Duodenal mucosa (tissue), 2 donors: ENCODE results near the gene RPS19BP1.

Source experiments
- H3K27ac ChIP-seq: one replicate; pipeline ENCODE4 v1.7.0; 2013; ENCODE audit warnings: low read depth, low read length
- H3K27me3 ChIP-seq, 2 donors: one replicate each; pipeline ENCODE4 v1.7.0; 2013; ENCODE audit warnings: low read length in 2 of 2, control low read depth in 1 of 2; ENCODE audit not compliant: insufficient read depth in 2 of 2, control insufficient read depth in 1 of 2
- H3K36me3 ChIP-seq, 2 donors: one replicate each; pipeline ENCODE4 v1.7.0; 2013; ENCODE audit warnings: low read length in 2 of 2, control low read depth in 1 of 2; ENCODE audit not compliant: insufficient read depth in 2 of 2, control insufficient read depth in 1 of 2
- H3K4me1 ChIP-seq, 2 donors: one replicate each; pipeline ENCODE4 v1.7.0; 2013; ENCODE audit warnings: low read length in 2 of 2, control low read depth in 1 of 2; ENCODE audit not compliant: insufficient read depth in 2 of 2, control insufficient read depth in 1 of 2
- H3K4me3 ChIP-seq, 2 donors: one replicate each; pipeline ENCODE4 v1.7.0; 2013; ENCODE audit warnings: low read length in 2 of 2, low read depth in 1 of 2
- H3K9ac ChIP-seq, 2 donors: one replicate each; pipeline ENCODE4 v1.7.0; 2013; ENCODE audit warnings: low read length in 2 of 2, low read depth in 1 of 2
- H3K9me3 ChIP-seq, 2 donors: one replicate each; pipeline ENCODE4 v1.7.0; 2013; ENCODE audit warnings: low read length in 2 of 2, control low read depth in 1 of 2; ENCODE audit not compliant: control insufficient read depth in 1 of 2

RPS19BP1 gene

DNA sequence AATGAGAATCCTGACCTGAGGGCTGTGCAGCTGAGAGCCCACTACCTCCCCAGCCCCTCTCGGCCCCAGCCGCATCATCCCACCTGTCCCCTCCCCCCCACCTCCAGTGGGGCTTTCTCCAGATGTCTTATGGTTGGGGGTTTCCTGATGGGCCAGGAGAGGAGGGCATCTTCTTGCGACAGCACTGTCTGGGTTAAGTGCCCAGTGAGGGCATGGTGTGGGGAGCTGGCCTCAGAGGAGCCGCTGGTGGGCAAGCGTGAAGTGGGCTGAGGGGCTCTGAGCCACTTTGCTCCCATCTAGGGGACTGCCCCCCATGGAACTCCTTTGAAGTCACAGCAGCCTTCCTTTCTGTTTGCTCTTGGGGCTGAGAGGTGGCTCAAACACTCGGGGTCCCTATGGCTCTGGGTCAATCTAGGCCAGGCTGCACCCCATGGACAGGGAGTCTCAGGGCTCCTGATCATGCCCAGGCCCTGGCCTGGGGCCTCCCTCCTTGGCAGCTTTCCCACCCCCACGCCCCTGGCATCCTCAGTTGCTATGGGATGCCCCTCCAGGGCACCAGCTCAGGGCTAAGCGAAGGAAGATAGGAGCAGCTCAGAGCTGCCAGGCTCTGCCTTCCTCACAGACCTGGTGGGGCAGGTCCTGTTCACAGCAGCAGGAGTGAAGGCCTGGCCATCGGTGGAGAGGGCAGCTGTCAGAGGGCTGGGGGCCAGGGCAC, 41.4 kb downstream of the RPS19BP1 start:
- H3K9ac ChIP-seq = no peak overlapping the region
- H3K27ac ChIP-seq = no peak overlapping the region
- peaks cover 0 to 18% of the 10 kb centered on the region in 2 donors for H3K36me3 ChIP-seq
- no peaks in the 10 kb centered on the region for H3K27me3 ChIP-seq
- no peak overlapping the region for H3K4me3 ChIP-seq
- H3K4me1 ChIP-seq = peaks cover 10 to 13% of the 10 kb centered on the region in 2 donors
- no peaks in the 10 kb centered on the region for H3K9me3 ChIP-seq

DNA sequence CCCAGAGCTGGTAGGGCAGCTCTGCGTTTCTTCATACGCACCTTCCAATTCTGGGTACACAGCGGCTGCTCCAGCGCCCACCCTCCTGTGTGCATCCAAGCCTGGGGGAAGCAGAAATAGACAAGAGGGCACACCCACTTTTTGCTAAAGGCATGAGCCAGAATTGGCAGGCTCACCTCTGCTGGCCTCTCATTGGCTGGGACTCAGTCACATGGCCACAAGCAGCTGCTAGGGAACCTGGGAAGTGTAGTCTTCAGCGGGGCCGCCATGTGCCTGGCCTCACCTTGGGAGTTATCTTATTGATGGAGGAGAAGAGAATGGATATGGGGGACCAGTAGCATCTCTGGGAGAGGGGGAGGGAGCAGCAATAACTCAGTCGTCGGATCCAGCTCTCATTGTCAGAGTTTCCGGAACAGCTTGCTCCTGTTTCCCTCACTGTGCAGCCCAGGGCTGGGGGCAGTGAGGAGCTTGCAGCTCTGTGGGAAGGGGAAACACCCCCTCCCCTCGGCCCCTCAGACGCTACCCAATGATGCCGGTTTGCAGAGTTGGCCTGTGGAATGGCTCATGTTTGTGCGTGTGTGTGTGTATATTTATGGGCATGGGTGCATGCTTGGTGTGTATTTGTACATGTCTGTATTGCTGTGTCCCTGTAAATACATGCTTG, 42.3 kb downstream of the RPS19BP1 start:
- Histone ChIP-seq H3K27ac (no peak overlapping the region), H3K4me1 (peaks cover 10 to 13% of the 10 kb centered on the region in 2 donors), H3K9ac (no peak overlapping the region), H3K4me3 (peak overlapping the region in 1 of 2 donors; percentile 2), H3K9me3 (no peaks in the 10 kb centered on the region), H3K27me3 (no peaks in the 10 kb centered on the region), H3K36me3 (peaks cover 0 to 18% of the 10 kb centered on the region in 2 donors)

DNA sequence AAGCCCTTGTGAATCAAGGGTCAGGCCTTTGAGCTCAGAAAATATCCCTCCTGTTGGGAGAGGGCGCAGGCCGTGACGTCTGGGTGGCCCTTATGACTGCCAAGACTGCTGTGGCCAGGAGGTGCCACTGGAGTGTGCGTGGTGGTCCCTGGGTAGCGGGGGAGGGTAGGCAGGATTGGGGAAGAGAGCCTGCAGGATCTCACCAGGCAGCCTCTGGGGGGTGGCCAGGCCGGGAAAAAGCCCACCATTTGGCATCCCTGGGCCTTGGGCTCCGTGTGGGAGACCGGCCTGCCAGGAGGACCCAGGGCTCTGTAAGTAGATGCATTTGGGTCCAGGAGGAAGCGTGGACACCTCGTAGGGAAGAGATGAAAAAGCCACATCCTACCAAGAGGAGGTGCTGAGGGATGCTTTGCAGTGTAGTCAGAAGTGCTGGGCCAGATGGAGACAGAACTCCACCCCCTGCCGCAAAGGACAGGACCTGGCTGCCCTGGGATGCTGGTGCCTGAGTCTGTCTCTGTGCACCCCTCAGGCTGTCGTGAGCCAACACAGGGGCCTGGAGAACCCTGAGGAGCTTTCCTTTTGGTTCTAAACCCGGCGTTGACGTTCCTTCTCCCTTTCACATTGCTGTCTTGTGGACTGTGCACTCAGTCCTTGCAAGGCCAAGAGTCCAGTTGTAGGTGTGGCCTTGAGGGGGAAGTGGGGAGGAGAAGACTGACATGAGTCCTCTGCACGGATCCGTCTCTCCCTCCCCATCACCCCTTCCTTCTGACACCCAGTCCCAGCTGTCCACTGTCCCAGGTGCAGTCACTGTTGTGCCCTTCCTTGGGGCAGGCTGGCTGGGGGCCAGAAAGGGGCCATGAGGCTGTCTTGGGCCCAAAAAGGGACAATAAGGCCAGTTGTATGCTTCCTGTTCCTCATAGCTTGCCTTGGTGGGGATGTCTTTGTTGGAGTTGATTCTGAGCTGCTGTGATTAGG, 43.2 kb downstream of the RPS19BP1 start:
- Histone ChIP-seq H3K27ac (no peak overlapping the region), H3K9ac (peak overlapping the region in 1 of 2 donors; percentile 10), H3K9me3 (no peaks in the 10 kb centered on the region), H3K36me3 (peaks cover 0 to 18% of the 10 kb centered on the region in 2 donors), H3K4me3 (peak overlapping the region in 1 of 2 donors; percentile 43), H3K27me3 (no peaks in the 10 kb centered on the region), H3K4me1 (peaks cover 10 to 13% of the 10 kb centered on the region in 2 donors)

DNA sequence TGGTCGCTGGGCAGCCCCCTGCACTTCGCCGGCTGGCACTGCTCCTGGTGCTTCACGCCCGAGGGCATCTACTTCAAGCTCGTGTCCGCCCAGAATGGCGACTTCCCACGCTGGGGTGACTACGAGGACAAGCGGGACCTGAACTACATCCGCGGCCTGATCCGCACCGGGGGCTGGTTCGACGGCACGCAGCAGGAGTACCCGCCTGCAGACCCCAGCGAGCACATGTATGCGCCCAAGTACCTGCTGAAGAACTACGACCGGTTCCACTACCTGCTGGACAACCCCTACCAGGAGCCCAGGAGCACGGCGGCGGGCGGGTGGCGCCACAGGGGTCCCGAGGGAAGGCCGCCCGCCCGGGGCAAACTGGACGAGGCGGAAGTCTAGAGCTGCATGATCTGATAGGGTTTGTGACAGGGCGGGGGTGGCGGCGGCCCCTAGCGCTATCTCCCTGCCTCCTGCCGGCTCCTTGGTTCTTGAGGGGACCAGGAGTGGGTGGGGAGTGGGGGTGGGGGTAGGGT, 43.9 kb downstream of the RPS19BP1 start:
- H3K4me1 ChIP-seq = peaks cover 10 to 13% of the 10 kb centered on the region in 2 donors
- H3K27ac ChIP-seq = no peak overlapping the region
- H3K36me3 ChIP-seq = peaks cover 0 to 18% of the 10 kb centered on the region in 2 donors

DNA sequence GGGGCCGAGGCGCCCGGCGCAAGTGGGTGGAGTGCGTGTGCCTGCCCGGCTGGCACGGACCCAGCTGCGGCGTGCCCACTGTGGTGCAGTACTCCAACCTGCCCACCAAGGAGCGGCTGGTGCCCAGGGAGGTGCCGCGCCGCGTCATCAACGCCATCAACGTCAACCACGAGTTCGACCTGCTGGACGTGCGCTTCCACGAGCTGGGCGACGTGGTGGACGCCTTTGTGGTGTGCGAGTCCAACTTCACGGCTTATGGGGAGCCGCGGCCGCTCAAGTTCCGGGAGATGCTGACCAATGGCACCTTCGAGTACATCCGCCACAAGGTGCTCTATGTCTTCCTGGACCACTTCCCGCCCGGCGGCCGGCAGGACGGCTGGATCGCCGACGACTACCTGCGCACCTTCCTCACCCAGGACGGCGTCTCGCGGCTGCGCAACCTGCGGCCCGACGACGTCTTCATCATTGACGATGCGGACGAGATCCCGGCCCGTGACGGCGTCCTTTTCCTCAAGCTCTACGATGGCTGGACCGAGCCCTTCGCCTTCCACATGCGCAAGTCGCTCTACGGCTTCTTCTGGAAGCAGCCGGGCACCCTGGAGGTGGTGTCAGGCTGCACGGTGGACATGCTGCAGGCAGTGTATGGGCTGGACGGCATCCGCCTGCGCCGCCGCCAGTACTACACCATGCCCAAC, 44.6 kb downstream of the RPS19BP1 start:
- Histone ChIP-seq H3K27me3 (no peaks in the 10 kb centered on the region), H3K4me3 (no peak overlapping the region), H3K27ac (no peak overlapping the region), H3K9ac (no peak overlapping the region), H3K36me3 (peaks cover 0 to 18% of the 10 kb centered on the region in 2 donors), H3K9me3 (no peaks in the 10 kb centered on the region), H3K4me1 (peaks cover 10 to 13% of the 10 kb centered on the region in 2 donors)

More for the DNA sequence above, 43.9 kb downstream of the RPS19BP1 start:
- Histone ChIP-seq H3K27me3 (no peaks in the 10 kb centered on the region), H3K9ac (no peak overlapping the region), H3K4me3 (no peak overlapping the region), H3K9me3 (no peaks in the 10 kb centered on the region)

DNA sequence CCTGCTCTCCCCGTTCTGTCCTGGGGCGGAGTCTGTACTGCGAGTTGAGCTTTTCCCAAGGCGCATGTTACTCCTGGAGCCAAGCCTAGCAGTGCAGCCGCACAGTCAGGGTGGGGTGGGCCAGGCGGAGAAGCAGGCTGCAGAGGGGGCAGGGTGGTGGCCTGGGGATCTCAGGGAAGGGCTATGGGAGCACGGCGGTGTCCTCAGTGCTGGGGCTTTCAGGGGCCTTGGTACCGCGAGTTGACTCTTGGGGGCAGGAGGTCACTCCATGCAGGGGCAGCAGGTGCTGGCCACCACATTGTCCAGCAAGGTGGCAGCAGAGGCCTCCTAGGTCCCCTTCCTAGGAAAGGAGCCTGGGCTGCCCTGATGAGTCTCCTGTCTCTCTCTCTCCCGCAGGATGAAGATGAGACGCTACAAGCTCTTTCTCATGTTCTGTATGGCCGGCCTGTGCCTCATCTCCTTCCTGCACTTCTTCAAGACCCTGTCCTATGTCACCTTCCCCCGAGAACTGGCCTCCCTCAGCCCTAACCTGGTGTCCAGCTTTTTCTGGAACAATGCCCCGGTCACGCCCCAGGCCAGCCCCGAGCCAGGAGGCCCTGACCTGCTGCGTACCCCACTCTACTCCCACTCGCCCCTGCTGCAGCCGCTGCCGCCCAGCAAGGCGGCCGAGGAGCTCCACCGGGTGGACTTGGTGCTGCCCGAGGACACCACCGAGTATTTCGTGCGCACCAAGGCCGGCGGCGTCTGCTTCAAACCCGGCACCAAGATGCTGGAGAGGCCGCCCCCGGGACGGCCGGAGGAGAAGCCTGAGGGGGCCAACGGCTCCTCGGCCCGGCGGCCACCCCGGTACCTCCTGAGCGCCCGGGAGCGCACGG, 45.4 kb downstream of the RPS19BP1 start:
- Histone ChIP-seq H3K36me3 (peaks cover 0 to 18% of the 10 kb centered on the region in 2 donors), H3K9ac (no peak overlapping the region), H3K9me3 (no peaks in the 10 kb centered on the region), H3K27ac (no peak overlapping the region), H3K27me3 (no peaks in the 10 kb centered on the region), H3K4me1 (peaks cover 10 to 13% of the 10 kb centered on the region in 2 donors), H3K4me3 (no peak overlapping the region)

DNA sequence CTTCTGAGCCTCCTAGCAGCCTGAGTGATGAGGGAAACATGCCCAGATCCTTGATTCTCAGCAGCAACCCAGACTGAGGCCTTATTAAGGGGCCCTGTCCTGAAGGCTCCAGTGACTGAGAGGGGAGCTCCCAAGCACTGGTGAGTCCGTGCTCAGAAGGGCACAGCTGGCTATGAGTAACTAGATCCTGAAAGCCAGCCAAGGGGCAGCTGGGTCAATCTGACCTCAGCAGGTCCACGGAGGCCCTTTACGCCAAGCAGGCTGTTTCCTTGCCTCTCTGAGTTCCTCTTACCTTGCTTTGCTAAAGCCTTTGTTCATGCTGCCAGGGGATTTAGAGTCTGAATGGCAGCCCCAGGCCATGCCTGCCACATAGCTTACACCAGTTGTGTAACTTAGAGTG, 49.8 kb downstream of the RPS19BP1 start:
- no peak overlapping the region for H3K4me3 ChIP-seq
- H3K36me3 ChIP-seq = peaks cover 8 to 16% of the 10 kb centered on the region in 2 donors
- no peak overlapping the region for H3K27ac ChIP-seq

DNA sequence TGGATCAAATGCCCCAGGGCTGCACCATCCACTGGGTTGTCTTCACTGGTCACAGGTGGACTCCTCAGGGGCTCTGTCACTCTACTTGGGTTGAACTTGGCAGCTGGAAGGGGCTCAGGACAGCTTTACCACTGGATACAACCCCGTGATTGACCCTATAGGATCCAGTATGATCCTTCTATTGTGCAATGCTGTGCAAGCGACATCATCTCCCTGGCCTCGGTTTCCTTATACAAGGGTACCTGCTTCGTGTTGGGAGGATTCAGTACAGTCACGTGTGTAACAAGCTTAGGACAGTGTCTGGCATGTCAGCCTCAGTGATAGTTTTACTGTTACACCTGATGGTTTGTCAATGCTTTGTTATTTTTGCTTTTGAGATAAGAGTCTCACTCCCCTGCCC, 51.0 kb downstream of the RPS19BP1 start:
- Histone ChIP-seq H3K9me3 (no peaks in the 10 kb centered on the region), H3K9ac (no peak overlapping the region), H3K27ac (no peak overlapping the region), H3K4me1 (peaks cover 0 to 3% of the 10 kb centered on the region in 2 donors), H3K27me3 (no peaks in the 10 kb centered on the region), H3K4me3 (no peak overlapping the region), H3K36me3 (peaks cover 12 to 27% of the 10 kb centered on the region in 2 donors)

More for the DNA sequence above, 49.8 kb downstream of the RPS19BP1 start:
- H3K4me1 ChIP-seq = peaks cover 0 to 2% of the 10 kb centered on the region in 2 donors
- no peaks in the 10 kb centered on the region for H3K9me3 ChIP-seq
- no peaks in the 10 kb centered on the region for H3K27me3 ChIP-seq
- no peak overlapping the region for H3K9ac ChIP-seq
